Liver (tissue), 9 donors: Measurements from ENCODE around the gene RNF25. TPM values are rescaled to one million over a fixed set of nuclear protein-coding genes. Genes with fewer than 3 reads are reported as not detected.

ENCODE experiments used
- DNase-seq: peaks from one replicate; pipeline ENCODE4 v3.0.0-alpha.2; 2017; ENCODE audit warnings: low spot score
- H3K27ac ChIP-seq, 2 donors: one replicate each; pipeline ENCODE4 v1.7.0; 2013; ENCODE audit warnings: inconsistent platforms in 2 of 2, low read length in 2 of 2, control low read depth in 1 of 2, low read depth in 1 of 2, mild to moderate bottlenecking in 1 of 2
- H3K27me3 ChIP-seq, 4 donors: one replicate each; pipeline versions ENCODE4 v1.6.1 to v1.7.0; 2013; ENCODE audit warnings: low read length in 3 of 4, inconsistent platforms in 1 of 4, mild to moderate bottlenecking in 1 of 4, moderate library complexity in 1 of 4; ENCODE audit not compliant: control insufficient read depth in 4 of 4, insufficient read depth in 4 of 4
- H3K36me3 ChIP-seq, 4 donors: one replicate each; pipeline versions ENCODE4 v1.6.1 to v1.7.0; 2013; ENCODE audit warnings: low read length in 3 of 4, mild to moderate bottlenecking in 3 of 4, low read depth in 1 of 4, moderate library complexity in 1 of 4; ENCODE audit not compliant: control insufficient read depth in 4 of 4, insufficient read depth in 3 of 4
- H3K4me1 ChIP-seq, 4 donors: one replicate each; pipeline versions ENCODE4 v1.6.1 to v1.7.0; 2013; ENCODE audit warnings: low read length in 3 of 4, mild to moderate bottlenecking in 3 of 4, moderate library complexity in 1 of 4; ENCODE audit not compliant: control insufficient read depth in 4 of 4, insufficient read depth in 4 of 4
- H3K4me3 ChIP-seq, 3 donors: one replicate each; pipeline versions ENCODE4 v1.6.1 to v1.7.0; 2013; ENCODE audit warnings: low read length in 3 of 3, control low read depth in 1 of 3, low read depth in 1 of 3, mild to moderate bottlenecking in 1 of 3
- H3K9ac ChIP-seq, 2 donors: one replicate each; pipeline ENCODE4 v1.7.0; 2013; ENCODE audit warnings: low read length in 2 of 2, mild to moderate bottlenecking in 2 of 2, moderate library complexity in 2 of 2, control low read depth in 1 of 2, low read depth in 1 of 2
- H3K9me3 ChIP-seq, 4 donors: one replicate each; pipeline versions ENCODE4 v1.6.1 to v1.7.0; 2013; ENCODE audit warnings: low read length in 3 of 4; ENCODE audit not compliant: control insufficient read depth in 4 of 4
- ATF3 ChIP-seq: IDR thresholded peaks from 2 replicates; pipeline ENCODE4 v1.6.1; 2016; ENCODE audit warnings: antibody characterized with exemption
- EGR1 ChIP-seq, 2 donors: IDR thresholded peaks; 2 replicates each; pipeline ENCODE4 v1.6.1; 2016 to 2018; ENCODE audit warnings: antibody characterized with exemption in 2 of 2, low read depth in 2 of 2
- FOXA1 ChIP-seq: IDR thresholded peaks from 2 replicates; pipeline ENCODE4 v1.6.1; 2016; ENCODE audit warnings: antibody characterized with exemption
- FOXA2 ChIP-seq: IDR thresholded peaks from 2 replicates; pipeline ENCODE4 v1.6.1; 2016; ENCODE audit warnings: antibody characterized with exemption
- GABPA ChIP-seq, 2 donors: IDR thresholded peaks in 1 of 2; conservative IDR thresholded peaks in 1 of 2; 2 replicates each; pipeline ENCODE4 v1.6.1; 2016; ENCODE audit warnings: antibody characterized with exemption in 2 of 2, mild to moderate bottlenecking in 1 of 2, moderate library complexity in 1 of 2
- HNF4A ChIP-seq, 2 donors: conservative IDR thresholded peaks; 2 replicates each; pipeline ENCODE4 v1.6.1; 2016; ENCODE audit warnings: antibody characterized with exemption in 2 of 2, mild to moderate bottlenecking in 2 of 2
- NR2F2 ChIP-seq: IDR thresholded peaks from 2 replicates; pipeline ENCODE4 v1.6.1; 2016; ENCODE audit warnings: antibody characterized with exemption
- RAD21 ChIP-seq, 2 donors: IDR thresholded peaks; 2 replicates each; pipeline ENCODE4 v1.6.1; 2016; ENCODE audit warnings: antibody characterized with exemption in 2 of 2, mild to moderate bottlenecking in 2 of 2
- REST ChIP-seq: IDR thresholded peaks from 2 replicates; pipeline ENCODE4 v1.6.1; 2016; ENCODE audit warnings: antibody characterized with exemption, mild to moderate bottlenecking
- RXRA ChIP-seq, 2 donors: IDR thresholded peaks; 2 replicates each; pipeline ENCODE4 v1.6.1; 2017 to 2018; ENCODE audit warnings: antibody characterized with exemption in 2 of 2, mild to moderate bottlenecking in 1 of 2
- SP1 ChIP-seq: IDR thresholded peaks from 2 replicates; pipeline ENCODE4 v1.6.1; 2018; ENCODE audit warnings: antibody characterized with exemption, mild to moderate bottlenecking
- TAF1 ChIP-seq: conservative IDR thresholded peaks from 2 replicates; pipeline ENCODE4 v1.6.1; 2016; ENCODE audit warnings: antibody characterized with exemption, mild to moderate bottlenecking
- YY1 ChIP-seq: IDR thresholded peaks from 2 replicates; pipeline ENCODE4 v1.6.1; 2016; ENCODE audit warnings: antibody characterized with exemption, mild to moderate bottlenecking
- WGBS: extraction: QIAGEN DNeasy Blood & Tissue Kit; methylation state at CpG from one replicate; pipeline ENCODE4 v1.1.7; 2013; 5-methylcytosine and 5-hydroxymethylcytosine counted together
- polyA plus RNA-seq, 2 donors: library from polyadenylated mRNA; stranded (reverse) in 1 of 2; unstranded in 1 of 2; fragments of 200-250 nt in 1 of 2; fragments of >200 nt in 1 of 2; fragmentation: Nextera tagmentation in 1 of 2; extraction: Ambion mirVana in 1 of 2; gene quantifications; one replicate each; pipeline versions ENCODE4 v1.2.1 to v1.2.3, GENCODE V29; 2013 to 2015
- total RNA-seq, 2 donors: library from RNA; depleted of rRNA; stranded (reverse); fragments of >200 nt; gene quantifications; one replicate each; pipeline ENCODE4 v1.2.3, GENCODE V29; 2014
- TF ChIP-seq, protein P1 (sequence below): IDR thresholded peaks from 2 replicates; pipeline ENCODE4 v1.6.1; 2016; ENCODE audit warnings: antibody characterized with exemption
- TF ChIP-seq, protein P2 (sequence below): fragments of 150-350 bp; IDR thresholded peaks from 2 replicates; pipeline ENCODE4 v1.5.1; 2017; ENCODE audit warnings: improper control_type of control experiment, low read depth, low read length; ENCODE audit not compliant: missing input control
- donor health status: healthy.
- donor health status: healthy.
- donor health status: healthy.
- donor health status: healthy.
- donor health status: healthy.

Gene RNF25
- total and polyA plus RNA-seq, 4 donors = 3.3 to 14.0 (median 7.4) TPM

DNA sequence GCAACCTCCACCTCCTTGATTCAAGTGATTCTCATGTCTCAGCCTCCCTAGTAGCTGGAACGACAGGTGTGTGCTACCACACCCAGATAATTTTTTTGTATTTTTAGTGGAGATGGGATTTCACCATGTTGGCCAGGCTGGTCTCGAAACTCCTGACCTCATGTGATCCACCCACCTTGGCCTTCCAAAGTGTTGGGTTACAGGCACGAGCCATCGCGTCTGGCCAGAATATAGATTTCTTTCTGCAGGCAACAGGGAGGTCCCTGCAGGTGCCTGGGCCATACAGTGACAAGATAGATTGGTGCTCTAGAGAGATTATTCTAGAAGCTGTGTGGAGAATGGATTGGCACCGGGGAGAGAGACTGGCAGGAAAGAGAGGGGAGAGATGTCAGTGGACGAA is 50.8 kb downstream of the RNF25 start:
- Histone ChIP-seq H3K4me1 (peaks cover 0 to 6% (median 4%) of the 10 kb centered on the region in 4 donors), H3K9ac (no peak overlapping the region), H3K4me3 (no peak overlapping the region), H3K27ac (no peak overlapping the region), H3K27me3 (no peaks in the 10 kb centered on the region), H3K36me3 (no peaks in the 10 kb centered on the region), H3K9me3 (no peaks in the 10 kb centered on the region)
- DNase-seq = no peak
- TF ChIP-seq EGR1 (IDR thresholded peaks at IDR 0.05; ENCODE audit: low read depth in 2 of 2) (no peak), NR2F2 (no peak), FOXA1 (no peak), REST (no peak), YY1 (no peak), TAF1 (no peak)
- 81% methylated on average over 7 of the region's 7 CpGs for WGBS

DNA sequence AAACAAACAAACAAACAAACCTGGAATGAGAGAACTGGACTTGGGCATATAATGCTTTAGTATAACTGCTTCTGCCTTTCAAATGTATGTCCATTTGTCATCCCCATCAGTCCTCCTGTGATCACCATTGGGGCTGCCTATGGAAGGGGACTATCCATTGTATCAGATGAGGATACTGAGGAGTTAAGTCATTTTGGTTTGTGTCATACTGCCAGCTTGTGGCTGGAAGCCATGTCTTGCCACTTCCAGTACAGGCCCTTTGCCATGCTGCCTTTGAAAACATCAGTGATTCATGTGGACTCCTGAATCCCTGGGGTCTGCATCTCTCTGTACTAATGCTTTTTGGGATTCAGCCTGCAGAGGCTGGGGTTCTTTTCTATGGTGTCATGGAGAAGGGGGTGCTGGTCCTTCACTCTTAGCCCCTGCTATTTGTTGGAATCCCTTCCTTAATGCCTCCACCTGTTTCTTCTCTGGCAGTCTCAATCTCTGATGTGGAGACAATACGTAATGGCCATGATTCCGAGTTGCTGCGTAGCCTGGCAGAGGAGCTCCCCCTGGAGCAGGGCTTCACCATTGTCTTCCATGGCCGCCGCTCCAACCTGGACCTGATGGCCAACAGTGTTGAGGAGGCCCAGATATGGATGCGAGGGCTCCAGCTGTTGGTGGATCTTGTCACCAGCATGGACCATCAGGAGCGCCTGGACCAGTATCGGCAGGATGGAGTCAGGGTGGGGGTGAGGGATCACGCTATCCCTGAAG is 53.5 kb downstream of the RNF25 start:
- no peak overlapping the region for H3K27ac ChIP-seq

More for the DNA sequence above, 53.5 kb downstream of the RNF25 start:
- no peak overlapping the region for H3K9ac ChIP-seq
- TF ChIP-seq HNF4A (conservative IDR thresholded peaks at IDR 0.05) = no peak
- TF ChIP-seq REST = no peak
- TF ChIP-seq FOXA2 = no peak
- no peak for TF ChIP-seq GABPA (IDR thresholded peaks at IDR 0.05 in 1 of 2, conservative IDR thresholded peaks at IDR 0.05 in 1 of 2)
- TF ChIP-seq NR2F2 = no peak
- no peak for TF ChIP-seq ATF3
- no peak for TF ChIP-seq RAD21 (IDR thresholded peaks at IDR 0.05)
- no peak for TF ChIP-seq TAF1
- TF ChIP-seq FOXA1 = no peak
- TF ChIP-seq RXRA (IDR thresholded peaks at IDR 0.05) = no peak
- no peak for TF ChIP-seq SP1
- no peak for TF ChIP-seq YY1
- TF ChIP-seq, protein P1, sequence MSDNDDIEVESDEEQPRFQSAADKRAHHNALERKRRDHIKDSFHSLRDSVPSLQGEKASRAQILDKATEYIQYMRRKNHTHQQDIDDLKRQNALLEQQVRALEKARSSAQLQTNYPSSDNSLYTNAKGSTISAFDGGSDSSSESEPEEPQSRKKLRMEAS = no peak
- TF ChIP-seq, protein P2, sequence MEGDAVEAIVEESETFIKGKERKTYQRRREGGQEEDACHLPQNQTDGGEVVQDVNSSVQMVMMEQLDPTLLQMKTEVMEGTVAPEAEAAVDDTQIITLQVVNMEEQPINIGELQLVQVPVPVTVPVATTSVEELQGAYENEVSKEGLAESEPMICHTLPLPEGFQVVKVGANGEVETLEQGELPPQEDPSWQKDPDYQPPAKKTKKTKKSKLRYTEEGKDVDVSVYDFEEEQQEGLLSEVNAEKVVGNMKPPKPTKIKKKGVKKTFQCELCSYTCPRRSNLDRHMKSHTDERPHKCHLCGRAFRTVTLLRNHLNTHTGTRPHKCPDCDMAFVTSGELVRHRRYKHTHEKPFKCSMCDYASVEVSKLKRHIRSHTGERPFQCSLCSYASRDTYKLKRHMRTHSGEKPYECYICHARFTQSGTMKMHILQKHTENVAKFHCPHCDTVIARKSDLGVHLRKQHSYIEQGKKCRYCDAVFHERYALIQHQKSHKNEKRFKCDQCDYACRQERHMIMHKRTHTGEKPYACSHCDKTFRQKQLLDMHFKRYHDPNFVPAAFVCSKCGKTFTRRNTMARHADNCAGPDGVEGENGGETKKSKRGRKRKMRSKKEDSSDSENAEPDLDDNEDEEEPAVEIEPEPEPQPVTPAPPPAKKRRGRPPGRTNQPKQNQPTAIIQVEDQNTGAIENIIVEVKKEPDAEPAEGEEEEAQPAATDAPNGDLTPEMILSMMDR = no peak
- H3K4me3 ChIP-seq = no peak overlapping the region
- H3K36me3 ChIP-seq = no peaks in the 10 kb centered on the region
- DNase-seq = no peak
- peaks cover 0 to 15% (median 11%) of the 10 kb centered on the region in 4 donors for H3K4me1 ChIP-seq
- no peaks in the 10 kb centered on the region for H3K9me3 ChIP-seq
- H3K27me3 ChIP-seq = no peaks in the 10 kb centered on the region
- 94% methylated on average over 9 of the region's 9 CpGs for WGBS
